KOPT-K1 (cell line): ENCODE measurements around the gene C8G.

Experiments used
- H3K27ac ChIP-seq: fragments of 200-600 bp; sonication (generic); 2 replicates; pipeline ENCODE4 v1.5.1; 2016; ENCODE audit warnings: antibody characterized with exemption, mild to moderate bottlenecking, low read depth, low read length; ENCODE audit not compliant: poor library complexity, severe bottlenecking
- H3K36me3 ChIP-seq: fragments of 200-600 bp; sonication (generic); 2 replicates; pipeline ENCODE4 v1.5.1; 2017; ENCODE audit warnings: antibody characterized with exemption, mild to moderate bottlenecking, low read length, moderate library complexity; ENCODE audit not compliant: insufficient read depth
- H3K9me3 ChIP-seq: fragments of 200-600 bp; sonication (generic); 2 replicates; pipeline ENCODE4 v1.5.1; 2017; ENCODE audit warnings: antibody characterized with exemption, low read length, mild to moderate bottlenecking; ENCODE audit not compliant: insufficient read depth, poor library complexity, severe bottlenecking

The C8G gene

DNA sequence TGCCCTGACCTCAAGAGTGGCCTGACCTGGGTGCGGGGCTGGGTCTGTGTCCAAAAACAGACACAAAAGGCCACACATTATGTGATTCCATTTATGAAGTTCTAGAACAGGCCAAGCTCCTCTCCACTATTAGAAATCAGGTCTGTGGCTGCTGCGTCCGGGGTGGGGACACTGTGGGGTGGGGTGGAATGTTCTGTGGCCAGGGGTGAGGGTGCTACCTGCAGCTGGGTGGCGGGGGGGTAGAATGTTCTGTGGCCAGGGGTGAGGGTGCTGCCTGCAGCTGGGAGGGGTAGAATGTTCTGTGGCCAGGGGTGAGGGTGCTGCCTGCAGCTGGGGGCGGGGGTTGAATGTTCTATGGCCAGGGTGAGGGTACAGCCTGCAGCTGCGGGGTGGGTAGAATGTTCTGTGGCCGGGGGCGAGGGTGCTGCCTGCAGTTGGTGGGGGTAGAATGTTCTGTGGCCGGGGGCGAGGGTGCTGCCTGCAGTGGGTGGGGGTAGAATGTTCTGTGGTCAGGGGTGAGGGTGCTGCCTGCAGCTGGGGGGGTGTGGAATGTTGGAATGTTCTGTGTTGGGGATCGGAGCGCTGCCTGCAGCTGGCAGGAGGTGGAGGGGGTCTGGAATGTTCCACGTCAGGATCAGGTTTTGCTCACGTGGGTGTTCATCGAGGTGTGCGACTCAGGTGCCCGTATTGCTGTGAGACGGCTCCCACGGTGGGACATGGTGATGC is 15.3 kb downstream of the C8G start:
- no peaks in the 10 kb centered on the region for H3K9me3 ChIP-seq
- H3K36me3 ChIP-seq: no peaks in the 10 kb centered on the region

DNA sequence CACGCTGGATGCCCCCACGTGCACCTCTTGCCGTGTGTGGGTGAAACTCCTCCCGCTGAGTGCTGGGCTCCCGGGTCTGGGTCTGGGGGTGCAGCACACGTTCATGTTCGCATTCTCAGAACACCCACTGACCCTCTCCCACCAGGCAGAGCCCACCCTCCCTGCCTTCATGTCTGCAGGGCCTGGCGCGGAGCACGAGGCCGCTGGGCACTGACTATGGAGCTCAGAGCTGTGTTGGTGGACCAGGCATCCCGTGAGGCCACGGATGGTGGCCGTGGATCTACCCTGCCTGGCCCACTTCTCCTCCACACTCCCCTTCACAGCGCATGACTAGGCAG is 15.9 kb downstream of the C8G start:
- H3K9me3 ChIP-seq: no peaks in the 10 kb centered on the region
- H3K27ac ChIP-seq: no peak overlapping the region
- no peaks in the 10 kb centered on the region for H3K36me3 ChIP-seq

More for the DNA sequence above, 15.3 kb downstream of the C8G start:
- H3K27ac ChIP-seq: no peak overlapping the region

DNA sequence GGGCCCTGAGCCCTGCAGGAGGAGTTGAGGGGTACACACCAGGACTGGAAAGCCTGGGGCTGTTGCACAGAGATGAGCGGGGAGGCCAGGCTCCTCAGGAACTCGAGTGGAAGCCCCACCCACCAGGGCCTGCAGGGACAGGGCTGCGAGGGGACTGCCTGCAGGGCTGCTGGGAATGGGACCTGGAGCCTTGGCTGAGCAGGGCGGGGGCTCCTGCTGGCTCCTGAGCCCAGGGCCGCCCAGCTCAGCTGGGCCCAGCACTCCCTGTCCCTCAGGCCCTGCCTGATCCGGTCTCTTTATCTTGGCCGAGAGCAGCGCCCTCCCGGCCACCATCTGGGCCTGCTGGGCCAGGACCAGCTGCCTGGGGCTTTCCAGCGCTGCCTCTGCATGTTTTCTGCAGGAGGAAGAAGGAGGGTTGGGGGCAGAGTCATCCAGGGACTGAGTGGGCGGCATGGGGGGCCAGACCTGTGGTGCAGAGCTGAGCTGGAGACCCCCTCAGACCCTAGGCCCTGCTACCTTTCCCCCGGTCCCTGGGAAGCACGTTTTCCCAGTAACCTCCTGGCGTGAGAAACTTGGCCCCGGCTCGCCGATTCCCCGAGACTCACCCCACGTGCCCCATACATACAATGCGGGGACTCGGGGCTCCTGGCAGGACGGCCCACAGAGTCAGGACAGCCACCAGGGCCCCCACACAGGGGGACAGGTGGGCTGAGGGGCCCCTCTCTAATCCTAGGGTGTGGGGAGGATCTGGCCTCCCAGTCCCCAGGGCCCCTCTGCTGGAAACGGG is 16.4 kb downstream of the C8G start:
- no peak overlapping the region for H3K27ac ChIP-seq
- no peaks in the 10 kb centered on the region for H3K36me3 ChIP-seq
- no peaks in the 10 kb centered on the region for H3K9me3 ChIP-seq

DNA sequence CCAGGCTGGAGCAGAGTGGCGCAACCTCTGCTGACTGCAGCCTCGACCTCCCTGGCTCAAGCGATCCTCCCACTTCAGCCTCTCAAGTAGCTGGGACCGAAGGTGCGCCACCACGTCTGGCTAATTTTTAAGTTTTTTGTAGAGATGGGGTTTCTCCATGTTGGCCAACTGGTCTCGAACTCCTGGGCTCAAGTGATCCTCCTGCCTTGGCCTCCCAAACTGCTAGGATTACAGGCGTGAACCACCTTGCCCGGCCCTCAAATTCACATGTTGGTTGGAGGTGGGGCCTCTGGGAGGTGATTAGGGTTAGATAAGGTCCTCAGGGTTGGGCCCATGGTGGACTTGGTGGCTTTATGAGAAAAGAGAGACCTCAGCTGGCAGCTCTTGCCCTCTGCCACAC is 17.1 kb downstream of the C8G start:
- Histone ChIP-seq H3K36me3 (no peaks in the 10 kb centered on the region), H3K27ac (no peak overlapping the region), H3K9me3 (no peaks in the 10 kb centered on the region)

DNA sequence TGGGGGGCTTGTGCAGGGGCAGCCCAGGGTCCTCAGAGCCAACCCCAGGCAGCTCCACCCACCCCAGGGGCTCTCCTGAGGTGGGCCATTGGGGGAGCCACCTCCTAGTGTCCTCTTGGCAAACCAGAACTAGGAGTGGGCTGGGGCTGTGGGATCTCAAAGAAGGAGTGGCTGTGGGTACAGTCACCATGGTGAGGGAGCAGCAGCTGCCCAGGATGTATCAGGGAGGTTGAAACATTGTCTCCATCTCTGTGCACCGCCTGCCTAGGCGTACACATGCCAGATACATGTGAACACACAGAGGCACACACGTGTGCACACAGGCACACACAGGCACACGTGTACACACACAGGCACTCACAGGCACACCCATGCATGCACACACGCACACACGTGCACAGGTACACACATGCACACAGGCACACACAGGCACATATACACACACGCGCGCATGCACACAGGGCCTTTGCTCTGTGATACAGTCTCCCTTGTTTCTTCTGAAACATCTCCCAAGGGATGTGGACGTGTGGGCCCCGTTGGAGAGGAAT is 17.7 kb downstream of the C8G start:
- Histone ChIP-seq H3K9me3 (no peaks in the 10 kb centered on the region), H3K36me3 (no peaks in the 10 kb centered on the region), H3K27ac (no peak overlapping the region)

- Histone ChIP-seq H3K27ac (no peak overlapping the region), H3K36me3 (no peaks in the 10 kb centered on the region), H3K9me3 (no peaks in the 10 kb centered on the region)
Measured at GRCh38 chr9:136963341-136963740, 18.3 kb downstream of the C8G start.

DNA sequence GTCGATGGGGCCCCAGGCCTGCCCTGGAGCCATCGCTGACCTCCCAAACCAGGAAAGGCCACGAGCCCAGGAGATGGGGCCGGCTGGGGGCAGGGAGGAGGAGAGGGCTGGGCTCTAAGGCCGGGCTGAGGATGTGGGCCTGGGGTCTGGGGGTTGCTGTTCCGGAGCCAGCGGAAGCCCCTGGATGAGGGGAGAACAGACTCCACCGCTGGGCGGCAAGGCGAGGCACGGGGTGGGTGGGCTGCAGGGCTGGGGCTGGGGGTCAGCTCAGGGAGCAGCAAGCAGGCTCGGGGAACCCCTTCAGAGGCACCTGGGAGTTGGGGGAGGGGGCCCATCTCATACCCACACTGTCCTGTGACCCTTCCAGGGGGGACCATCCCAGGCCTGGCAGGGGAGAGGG is 18.7 kb downstream of the C8G start:
- H3K27ac ChIP-seq: no peak overlapping the region
- no peaks in the 10 kb centered on the region for H3K9me3 ChIP-seq
- H3K36me3 ChIP-seq: no peaks in the 10 kb centered on the region

DNA sequence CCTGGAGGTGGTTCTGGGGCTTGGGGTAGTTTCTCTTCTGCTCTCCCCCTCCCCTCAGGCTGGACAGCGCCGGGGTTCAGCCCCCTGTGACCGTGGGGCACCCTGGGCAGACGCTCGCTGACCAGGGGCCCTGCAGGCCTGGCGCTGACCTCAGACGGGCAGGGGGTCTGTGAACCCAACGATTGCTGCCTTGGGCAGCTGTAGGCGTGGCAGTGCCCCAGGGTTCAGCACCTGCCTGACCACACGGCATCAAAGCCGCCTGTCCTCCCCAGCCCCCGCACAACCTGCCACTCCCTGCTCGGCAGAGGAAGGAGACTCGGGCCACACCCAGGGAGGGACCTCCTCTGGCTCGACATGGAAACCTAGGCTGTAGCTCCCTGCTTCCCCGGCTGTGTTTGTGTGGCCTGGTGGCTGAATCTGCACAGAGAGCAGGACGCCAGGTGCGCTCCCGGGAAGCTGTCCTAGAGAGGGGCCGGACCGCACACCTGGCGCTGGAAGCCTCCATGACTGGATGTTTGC is 19.2 kb downstream of the C8G start:
- H3K36me3 ChIP-seq: no peaks in the 10 kb centered on the region
- no peaks in the 10 kb centered on the region for H3K9me3 ChIP-seq
- no peak overlapping the region for H3K27ac ChIP-seq

DNA sequence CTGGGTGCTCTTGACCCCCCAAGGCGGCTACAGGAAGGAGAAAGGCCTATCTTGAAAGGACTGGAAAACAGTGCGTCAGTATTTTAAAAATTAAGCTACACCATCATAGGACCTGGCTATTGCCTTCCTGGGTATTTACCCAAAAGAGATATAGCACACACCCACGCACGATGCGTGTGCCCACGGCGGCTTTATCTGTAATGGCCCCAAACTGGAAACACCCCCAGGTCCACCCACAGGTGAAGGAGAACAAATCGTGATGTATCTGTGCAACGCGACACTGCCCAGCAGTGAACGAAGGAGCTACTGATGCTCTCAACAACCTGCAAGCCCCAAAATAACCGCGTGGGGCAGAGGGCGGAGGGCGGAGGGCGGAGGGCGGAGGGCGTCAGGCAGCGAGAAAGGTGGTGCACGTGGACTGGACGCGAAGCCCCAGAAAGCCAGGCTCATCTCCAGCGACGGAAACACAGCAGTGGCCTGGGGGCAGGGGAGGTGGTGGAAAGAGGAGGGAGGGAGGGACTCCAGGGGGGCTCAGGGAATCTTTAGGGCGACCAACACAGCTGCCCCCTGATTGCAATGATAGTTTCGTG is 19.9 kb downstream of the C8G start:
- no peaks in the 10 kb centered on the region for H3K9me3 ChIP-seq
- H3K27ac ChIP-seq: no peak overlapping the region
- no peaks in the 10 kb centered on the region for H3K36me3 ChIP-seq

DNA sequence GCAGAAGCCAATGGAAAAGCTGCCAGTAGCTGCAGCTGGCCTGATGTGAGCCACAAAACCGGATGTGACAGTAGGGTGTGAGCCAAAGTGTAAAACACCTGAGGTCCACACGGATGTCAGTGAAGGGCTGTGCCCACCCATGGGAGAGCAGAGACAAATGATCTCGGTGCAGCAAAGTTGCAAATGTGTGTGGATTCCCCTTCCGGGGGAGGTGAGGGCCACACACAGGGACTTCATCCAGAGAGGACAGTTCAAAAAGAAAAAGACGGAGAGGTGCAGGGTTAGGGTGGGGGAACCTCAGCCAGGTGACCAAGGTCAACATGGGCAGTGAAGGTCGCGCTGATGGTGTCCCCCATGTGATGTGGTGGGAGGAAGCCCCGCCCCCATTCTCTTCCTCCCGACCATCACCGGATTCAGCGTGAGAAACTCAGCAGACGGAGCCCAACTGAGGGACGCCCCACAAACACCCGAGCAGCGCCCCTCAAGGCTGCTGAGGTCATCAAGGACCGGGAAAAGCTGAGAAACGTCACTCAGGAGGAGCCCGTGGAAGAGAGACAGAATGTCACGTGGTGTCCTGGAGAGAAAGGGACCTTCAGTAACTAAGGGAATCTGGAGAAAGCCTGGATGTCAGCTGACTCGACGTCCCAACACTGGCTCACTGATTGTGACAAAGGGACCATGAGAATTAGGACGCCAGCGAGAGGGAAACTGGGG is 20.9 kb downstream of the C8G start:
- H3K9me3 ChIP-seq: no peaks in the 10 kb centered on the region
- H3K36me3 ChIP-seq: no peaks in the 10 kb centered on the region
- H3K27ac ChIP-seq: no peak overlapping the region

DNA sequence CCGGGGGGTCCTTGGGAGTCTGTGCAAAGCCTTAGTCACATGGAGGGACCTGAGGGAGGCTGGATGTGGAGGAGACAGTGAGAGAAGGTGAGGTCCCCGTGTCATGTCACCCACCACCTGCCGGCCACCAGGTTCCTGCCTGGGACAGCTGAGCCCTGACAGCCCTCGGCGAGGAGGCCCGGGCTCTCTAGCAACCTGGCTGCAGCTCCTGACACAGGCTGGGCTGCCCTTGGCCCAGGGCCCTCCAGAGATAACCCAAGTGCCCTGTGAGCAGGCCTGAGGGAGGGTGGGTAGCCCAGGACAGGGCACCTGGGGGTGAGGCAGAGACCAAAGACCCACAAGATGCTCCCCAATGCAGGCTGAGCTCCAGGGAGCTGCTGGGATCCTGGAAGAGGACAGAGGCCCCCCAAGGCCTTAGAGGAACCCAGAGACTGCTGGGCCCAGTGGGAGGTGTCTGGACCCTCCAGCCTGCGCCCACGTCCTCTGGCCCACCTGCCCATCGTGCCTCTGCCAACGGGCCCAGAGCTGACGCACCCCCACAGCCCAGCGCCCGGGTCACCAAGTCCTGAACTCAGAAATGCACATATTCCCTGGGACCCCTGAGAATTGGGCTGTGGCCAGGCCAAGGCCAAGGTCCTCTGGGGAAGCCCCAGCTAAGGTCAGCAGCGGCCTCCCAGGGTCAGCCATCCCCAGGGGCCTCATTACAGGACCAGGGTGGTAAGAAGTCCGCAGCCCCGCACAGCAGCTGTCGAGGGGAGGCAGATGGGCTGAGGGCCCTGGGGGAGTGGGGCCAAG is 23.5 kb downstream of the C8G start:
- no peaks in the 10 kb centered on the region for H3K9me3 ChIP-seq
- H3K36me3 ChIP-seq: no peaks in the 10 kb centered on the region
- H3K27ac ChIP-seq: no peak overlapping the region

DNA sequence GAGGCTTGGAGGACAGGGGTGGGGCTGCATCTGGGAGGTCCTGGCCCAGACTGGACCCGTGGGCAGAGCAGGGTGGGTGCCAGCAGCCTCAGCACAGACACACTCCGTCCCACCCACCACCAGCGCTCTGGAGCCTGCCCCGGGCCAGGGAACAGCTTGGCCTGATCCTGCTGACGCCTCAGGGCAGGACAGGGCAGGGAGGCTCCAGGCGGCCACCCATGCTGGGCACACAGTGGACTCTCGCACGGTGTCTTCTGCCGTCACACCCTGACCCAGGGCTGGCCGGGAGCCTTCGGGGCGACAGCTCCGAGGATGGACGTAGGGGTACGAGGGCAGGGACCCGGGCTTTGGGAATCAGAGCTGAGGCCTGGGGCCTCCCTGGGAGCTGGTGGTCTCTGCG is 24.1 kb downstream of the C8G start:
- no peaks in the 10 kb centered on the region for H3K9me3 ChIP-seq
- H3K27ac ChIP-seq: no peak overlapping the region
- H3K36me3 ChIP-seq: no peaks in the 10 kb centered on the region

GRCh38 chr9:136969774-136970173 is 24.7 kb downstream of the C8G start:
- H3K9me3 ChIP-seq: no peaks in the 10 kb centered on the region
- H3K27ac ChIP-seq: no peak overlapping the region
- no peaks in the 10 kb centered on the region for H3K36me3 ChIP-seq

- Histone ChIP-seq H3K36me3 (no peaks in the 10 kb centered on the region), H3K9me3 (no peaks in the 10 kb centered on the region), H3K27ac (no peak overlapping the region)
Measured at GRCh38 chr9:136970361-136970760, 25.3 kb downstream of the C8G start.
